Endothelial cell of umbilical vein (primary cell): ENCODE results near the gene USP49.

Source experiments
- EZH2 ChIP-seq: IDR thresholded peaks from 2 replicates; pipeline ENCODE4 v1.6.1; 2012; ENCODE audit warnings: borderline replicate concordance, low read depth, mild to moderate bottlenecking, moderate library complexity, low read length, inconsistent platforms; ENCODE audit not compliant: severe bottlenecking
- POLR2A ChIP-seq: IDR thresholded peaks from 2 replicates; pipeline ENCODE4 v1.6.1; 2012; ENCODE audit warnings: low read depth, mild to moderate bottlenecking, control low read depth, low read length
- TF ChIP-seq, protein P1 (sequence below): IDR thresholded peaks from 2 replicates; pipeline ENCODE4 v1.6.1; 2011; ENCODE audit not compliant: insufficient read depth, insufficient read length
- TF ChIP-seq, protein P2 (sequence below), 2 donors: IDR thresholded peaks; 1 replicate in 1 of 2; 2 replicates in 1 of 2; pipeline ENCODE4 v1.5.1; 2011; ENCODE audit warnings: low read length in 2 of 2, mild to moderate bottlenecking in 2 of 2, moderate library complexity in 2 of 2, control low read depth in 1 of 2, inconsistent platforms in 1 of 2, low read depth in 1 of 2; ENCODE audit not compliant: insufficient read depth in 1 of 2; ENCODE audit errors: extremely low read depth in 1 of 2

DNA sequence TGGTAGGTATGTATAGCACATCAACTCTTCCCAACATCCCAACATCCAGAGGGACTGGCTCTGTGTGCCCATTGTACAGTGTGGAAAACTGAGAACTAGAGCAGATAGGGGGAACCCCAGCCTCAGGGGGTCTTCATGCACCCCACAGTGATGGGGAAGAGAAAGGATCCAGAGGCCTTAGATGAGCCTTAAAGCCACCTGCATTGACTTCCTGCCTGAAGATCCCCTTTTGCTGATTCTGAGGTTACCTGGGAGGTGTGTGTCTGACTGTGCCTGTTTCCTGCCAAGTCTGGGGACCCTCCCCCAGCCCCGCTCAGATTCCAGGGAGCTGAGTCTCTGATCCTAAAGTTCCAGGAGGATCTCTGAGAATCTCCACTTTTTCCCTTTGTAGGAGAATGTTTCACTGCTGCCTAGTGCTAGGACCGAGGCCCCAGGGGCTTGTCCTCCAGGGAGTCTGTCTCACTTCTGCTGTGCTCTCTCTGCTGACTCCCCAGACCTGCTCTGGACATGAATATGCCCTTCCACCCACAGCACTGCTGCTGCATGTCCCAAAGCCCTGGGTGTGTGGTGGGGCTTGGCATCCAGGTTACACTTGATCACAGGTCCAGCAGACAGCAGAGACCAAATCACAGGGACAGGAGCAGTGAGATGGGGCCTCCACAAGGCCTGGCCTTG is 135.1 kb downstream of the USP49 start:
- TF ChIP-seq EZH2, result no peak
- TF ChIP-seq, protein P1, sequence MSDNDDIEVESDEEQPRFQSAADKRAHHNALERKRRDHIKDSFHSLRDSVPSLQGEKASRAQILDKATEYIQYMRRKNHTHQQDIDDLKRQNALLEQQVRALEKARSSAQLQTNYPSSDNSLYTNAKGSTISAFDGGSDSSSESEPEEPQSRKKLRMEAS, result no peak
- TF ChIP-seq, protein P2, sequence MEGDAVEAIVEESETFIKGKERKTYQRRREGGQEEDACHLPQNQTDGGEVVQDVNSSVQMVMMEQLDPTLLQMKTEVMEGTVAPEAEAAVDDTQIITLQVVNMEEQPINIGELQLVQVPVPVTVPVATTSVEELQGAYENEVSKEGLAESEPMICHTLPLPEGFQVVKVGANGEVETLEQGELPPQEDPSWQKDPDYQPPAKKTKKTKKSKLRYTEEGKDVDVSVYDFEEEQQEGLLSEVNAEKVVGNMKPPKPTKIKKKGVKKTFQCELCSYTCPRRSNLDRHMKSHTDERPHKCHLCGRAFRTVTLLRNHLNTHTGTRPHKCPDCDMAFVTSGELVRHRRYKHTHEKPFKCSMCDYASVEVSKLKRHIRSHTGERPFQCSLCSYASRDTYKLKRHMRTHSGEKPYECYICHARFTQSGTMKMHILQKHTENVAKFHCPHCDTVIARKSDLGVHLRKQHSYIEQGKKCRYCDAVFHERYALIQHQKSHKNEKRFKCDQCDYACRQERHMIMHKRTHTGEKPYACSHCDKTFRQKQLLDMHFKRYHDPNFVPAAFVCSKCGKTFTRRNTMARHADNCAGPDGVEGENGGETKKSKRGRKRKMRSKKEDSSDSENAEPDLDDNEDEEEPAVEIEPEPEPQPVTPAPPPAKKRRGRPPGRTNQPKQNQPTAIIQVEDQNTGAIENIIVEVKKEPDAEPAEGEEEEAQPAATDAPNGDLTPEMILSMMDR (IDR thresholded peaks at IDR 0.05; ENCODE audit: extremely low read depth in 1 of 2, insufficient read depth in 1 of 2, low read depth in 1 of 2, low read length in 2 of 2), result no peak
- no peak for TF ChIP-seq POLR2A
